HG03354 (cell line): ENCODE results near the gene SMIM1.
A peak's percentile ranks its signal among the peaks of the same experiment; 100 is the strongest.
"Not testable (repeated sequence)": the region's sequence is repeated elsewhere in the genome, so short reads cannot be mapped to it uniquely, and the experiment has no call there.

Experiments used
- ATAC-seq: cut with Tn5 transposase; IDR thresholded peaks from one replicate; pipeline ENCODE4 v1.9.1; 2021; ENCODE audit warnings: mild to moderate bottlenecking; ENCODE audit not compliant: unreplicated experiment, poor library complexity, severe bottlenecking

Gene SMIM1

GRCh38 chr1:3735688-3736087 lies 36.9 kb upstream of the SMIM1 start:
- ATAC-seq = no peak

GRCh38 chr1:3736131-3736561 lies 36.4 kb upstream of the SMIM1 start:
- no peak for ATAC-seq

GRCh38 chr1:3736708-3737107 lies 35.8 kb upstream of the SMIM1 start:
- no peak for ATAC-seq

GRCh38 chr1:3738943-3739342 lies 33.6 kb upstream of the SMIM1 start:
- no peak for ATAC-seq

GRCh38 chr1:3740042-3740441 lies 32.5 kb upstream of the SMIM1 start:
- ATAC-seq = no peak

GRCh38 chr1:3740752-3741151 lies 31.8 kb upstream of the SMIM1 start:
- no peak for ATAC-seq

GRCh38 chr1:3741566-3742438 lies 30.7 kb upstream of the SMIM1 start:
- no peak for ATAC-seq

- ATAC-seq = no peak
Observed at GRCh38 chr1:3742439-3743298, 29.9 kb upstream of the SMIM1 start.

- no peak for ATAC-seq
Observed at GRCh38 chr1:3743421-3743820, 29.1 kb upstream of the SMIM1 start.

GRCh38 chr1:3743826-3744225 lies 28.7 kb upstream of the SMIM1 start:
- no peak for ATAC-seq

- ATAC-seq = no peak
Observed at GRCh38 chr1:3744646-3745045, 27.9 kb upstream of the SMIM1 start.

- ATAC-seq = no peak
Observed at GRCh38 chr1:3745071-3745470, 27.5 kb upstream of the SMIM1 start.

GRCh38 chr1:3745590-3746381 lies 26.8 kb upstream of the SMIM1 start:
- no peak for ATAC-seq

GRCh38 chr1:3746389-3746829 lies 26.1 kb upstream of the SMIM1 start:
- peak; percentile 17 for ATAC-seq

- peak; percentile 80 for ATAC-seq
Observed at GRCh38 chr1:3746830-3747521, 25.6 kb upstream of the SMIM1 start.

GRCh38 chr1:3747522-3747848 lies 25.1 kb upstream of the SMIM1 start:
- ATAC-seq = no peak

GRCh38 chr1:3747903-3748302 lies 24.6 kb upstream of the SMIM1 start:
- no peak for ATAC-seq

- not testable (repeated sequence) for ATAC-seq
Observed at GRCh38 chr1:3748316-3748900, 24.1 kb upstream of the SMIM1 start.

GRCh38 chr1:3749512-3749911 lies 23.0 kb upstream of the SMIM1 start:
- no peak for ATAC-seq
